Mesenchymal stem cell (in vitro differentiated cells and primary cell): Measurements from ENCODE around the gene FBXO11.

Source experiments
- DNase-seq: peaks from one replicate; pipeline ENCODE4 v3.0.0-alpha.2; 2013
- H2AFZ ChIP-seq: one replicate; pipeline ENCODE4 v1.6.1; 2013; ENCODE audit warnings: low read depth, mild to moderate bottlenecking, control low read depth, inconsistent platforms, low read length, moderate library complexity
- H2AK5ac ChIP-seq: 2 replicates; pipeline ENCODE4 v1.6.1; 2013; ENCODE audit warnings: low read length, moderate library complexity, mild to moderate bottlenecking, inconsistent platforms; ENCODE audit not compliant: severe bottlenecking
- H2BK120ac ChIP-seq: one replicate; pipeline ENCODE4 v1.6.1; 2013; ENCODE audit warnings: low read depth, mild to moderate bottlenecking, inconsistent platforms, low read length, moderate library complexity
- H2BK12ac ChIP-seq, 2 experiments: one replicate each; pipeline ENCODE4 v1.6.1; 2013; ENCODE audit warnings: inconsistent platforms in 2 of 2, low read length in 2 of 2, mild to moderate bottlenecking in 2 of 2, moderate library complexity in 2 of 2, control low read depth in 1 of 2
- H2BK15ac ChIP-seq: one replicate; pipeline ENCODE4 v1.6.1; 2013; ENCODE audit warnings: mild to moderate bottlenecking, low read depth, inconsistent platforms; ENCODE audit not compliant: poor library complexity, severe bottlenecking
- H2BK5ac ChIP-seq: 2 replicates; pipeline ENCODE4 v1.6.1; 2013; ENCODE audit warnings: low read depth, mild to moderate bottlenecking, low read length, control low read depth, inconsistent platforms; ENCODE audit not compliant: poor library complexity, severe bottlenecking
- H3K14ac ChIP-seq, 2 experiments: one replicate each; pipeline ENCODE4 v1.6.1; 2013; ENCODE audit warnings: inconsistent platforms in 2 of 2, low read length in 2 of 2, control low read depth in 1 of 2, mild to moderate bottlenecking in 1 of 2, moderate library complexity in 1 of 2
- H3K18ac ChIP-seq, 2 experiments: one replicate each; pipeline ENCODE4 v1.6.1; 2013; ENCODE audit warnings: inconsistent platforms in 2 of 2, low read length in 2 of 2, control low read depth in 1 of 2, low read depth in 1 of 2, mild to moderate bottlenecking in 1 of 2
- H3K23ac ChIP-seq, 2 experiments: one replicate each; pipeline ENCODE4 v1.6.1; 2013; ENCODE audit warnings: inconsistent platforms in 2 of 2, low read length in 2 of 2, mild to moderate bottlenecking in 2 of 2, moderate library complexity in 2 of 2, control low read depth in 1 of 2
- H3K27ac ChIP-seq: 2 replicates; pipeline ENCODE4 v1.5.1; 2013; ENCODE audit warnings: mild to moderate bottlenecking, moderate library complexity, low read length, control low read depth, inconsistent platforms; ENCODE audit not compliant: poor library complexity, severe bottlenecking
- H3K27me3 ChIP-seq, 2 experiments: 2 replicates each; pipeline versions ENCODE4 v1.6.1 to v1.7.0; 2013; ENCODE audit warnings: low read length in 2 of 2, mild to moderate bottlenecking in 2 of 2, moderate library complexity in 2 of 2, control low read depth in 1 of 2, inconsistent platforms in 1 of 2; ENCODE audit not compliant: control insufficient read depth in 1 of 2, insufficient read depth in 1 of 2
- H3K36me3 ChIP-seq, 2 experiments: 2 replicates each; pipeline versions ENCODE4 v1.6.1 to v1.7.0; 2013; ENCODE audit warnings: low read length in 2 of 2, control low read depth in 1 of 2, inconsistent platforms in 1 of 2, low read depth in 1 of 2, mild to moderate bottlenecking in 1 of 2; ENCODE audit not compliant: insufficient read depth in 2 of 2, control insufficient read depth in 1 of 2
- H3K4ac ChIP-seq, 2 experiments: one replicate each; pipeline ENCODE4 v1.6.1; 2013; ENCODE audit warnings: inconsistent platforms in 2 of 2, low read length in 2 of 2, mild to moderate bottlenecking in 2 of 2, moderate library complexity in 2 of 2, control low read depth in 1 of 2, low read depth in 1 of 2
- H3K4me1 ChIP-seq: 2 replicates; pipeline ENCODE4 v1.6.1; 2013; ENCODE audit warnings: low read depth, low read length, control low read depth; ENCODE audit not compliant: control insufficient read depth, insufficient read depth
- H3K4me2 ChIP-seq: 2 replicates; pipeline ENCODE4 v1.6.1; 2013; ENCODE audit warnings: low read length, mild to moderate bottlenecking, inconsistent platforms; ENCODE audit not compliant: poor library complexity, severe bottlenecking
- H3K4me3 ChIP-seq, 2 experiments: 2 replicates each; pipeline versions ENCODE4 v1.5.1 to v1.7.0; 2013; ENCODE audit warnings: low read length in 2 of 2, mild to moderate bottlenecking in 2 of 2, control low read depth in 1 of 2, low read depth in 1 of 2; ENCODE audit not compliant: insufficient read depth in 1 of 2
- H3K79me1 ChIP-seq: replicated peaks from 2 replicates; pipeline ENCODE4 v1.6.1; 2013; ENCODE audit warnings: mild to moderate bottlenecking, control low read depth, low read length, inconsistent platforms; ENCODE audit not compliant: poor library complexity, severe bottlenecking
- H3K9ac ChIP-seq: 2 replicates; pipeline ENCODE4 v1.7.0; 2013; ENCODE audit warnings: mild to moderate bottlenecking, low read length, moderate library complexity
- H3K9me3 ChIP-seq: 2 replicates; pipeline ENCODE4 v1.7.0; 2013; ENCODE audit warnings: mild to moderate bottlenecking, low read length; ENCODE audit not compliant: control insufficient read depth
- H4K8ac ChIP-seq: one replicate; pipeline ENCODE4 v1.6.1; 2013; ENCODE audit warnings: inconsistent platforms, mild to moderate bottlenecking, low read length, moderate library complexity
- H4K91ac ChIP-seq: one replicate; pipeline ENCODE4 v1.6.1; 2013; ENCODE audit warnings: mild to moderate bottlenecking, low read length, inconsistent platforms
- WGBS: methylation state at CpG from one replicate; pipeline ENCODE4 v1.1.7; 2013; ENCODE audit warnings: mixed read lengths; 5-methylcytosine and 5-hydroxymethylcytosine counted together

The FBXO11 gene

DNA sequence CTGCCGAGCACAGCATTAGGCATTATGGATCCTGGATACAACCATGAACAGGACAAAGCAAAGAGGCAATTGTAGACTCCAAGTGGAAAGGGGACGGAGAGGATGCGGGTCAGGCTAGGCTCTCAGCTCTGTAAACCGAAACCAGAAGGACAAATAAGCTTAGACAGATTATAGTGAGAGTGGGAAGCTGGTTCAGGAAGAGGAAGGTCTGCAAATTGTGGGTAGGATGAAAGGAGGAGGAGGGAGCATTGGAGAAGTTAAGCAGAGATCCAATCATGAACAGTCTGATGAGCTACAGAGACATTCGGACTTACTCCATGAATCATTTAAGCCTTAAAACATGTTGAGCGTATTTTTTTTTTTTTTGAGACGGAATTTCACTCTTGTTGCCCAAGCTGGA lies 120.3 kb downstream of the FBXO11 start:
- no peak overlapping the region for H3K23ac ChIP-seq
- H3K4me1 ChIP-seq, result peaks cover 5% of the 10 kb centered on the region
- no peak overlapping the region for H3K14ac ChIP-seq
- no peak overlapping the region for H3K4ac ChIP-seq
- no peak overlapping the region for H2AK5ac ChIP-seq
- no peak overlapping the region for H3K27ac ChIP-seq
- no peak overlapping the region for H4K8ac ChIP-seq
- H3K4me3 ChIP-seq, result no peak overlapping the region
- H2BK120ac ChIP-seq, result no peak overlapping the region
- H3K36me3 ChIP-seq, result peaks cover 3 to 13% of the 10 kb centered on the region in 2 experiments
- WGBS, result 94% methylated on average over 7 of the region's 7 CpGs
- no peak overlapping the region for H2BK12ac ChIP-seq
- H3K27me3 ChIP-seq, result no peaks in the 10 kb centered on the region
- no peak for DNase-seq
- H3K9ac ChIP-seq, result no peak overlapping the region
- no peak overlapping the region for H2AFZ ChIP-seq
- H2BK5ac ChIP-seq, result no peak overlapping the region
- H4K91ac ChIP-seq, result no peak overlapping the region
- H3K79me1 ChIP-seq, result peaks cover 2% of the 10 kb centered on the region
- H2BK15ac ChIP-seq, result no peak overlapping the region
- no peak overlapping the region for H3K18ac ChIP-seq
- H3K9me3 ChIP-seq, result no peaks in the 10 kb centered on the region
- H3K4me2 ChIP-seq, result no peak overlapping the region

DNA sequence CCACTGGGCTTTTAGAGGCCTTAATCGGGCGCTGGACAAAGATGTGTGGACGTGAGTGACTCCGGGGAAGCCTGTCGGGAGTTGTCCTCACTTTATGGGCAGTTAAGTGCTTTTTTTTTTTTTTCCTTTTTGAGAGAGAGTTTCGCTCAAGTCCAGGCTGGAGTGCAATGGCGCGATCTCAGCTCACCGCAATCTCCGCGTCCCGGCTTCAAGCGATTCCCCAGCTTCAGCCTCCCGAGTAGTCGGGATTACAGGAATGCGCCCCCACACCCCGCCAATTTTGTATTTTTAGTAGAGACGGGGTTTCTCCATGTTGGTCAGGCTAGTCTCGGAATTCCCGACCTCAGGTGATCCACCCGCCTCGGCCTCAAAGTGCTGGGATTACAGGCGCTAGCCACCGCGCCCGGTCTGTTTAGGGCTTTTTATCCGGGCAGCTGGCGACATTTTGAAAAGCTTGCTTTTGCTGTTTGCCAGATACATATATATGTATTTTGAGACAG lies 121.9 kb downstream of the FBXO11 start:
- Histone ChIP-seq H2BK12ac (no peak overlapping the region), H3K9me3 (no peaks in the 10 kb centered on the region), H3K4me3 (peak overlapping the region; percentile 82 to 83), H4K91ac (no peak overlapping the region), H2AFZ (no peak overlapping the region), H3K23ac (no peak overlapping the region), H3K4ac (no peak overlapping the region), H2BK120ac (no peak overlapping the region), H3K18ac (no peak overlapping the region), H4K8ac (no peak overlapping the region), H3K4me1 (peaks cover 5% of the 10 kb centered on the region), H3K9ac (peak overlapping the region; percentile 91), H3K27ac (peak overlapping the region; percentile 59), H3K14ac (no peak overlapping the region), H2AK5ac (no peak overlapping the region), H2BK15ac (no peak overlapping the region), H3K36me3 (peaks cover 3 to 4% of the 10 kb centered on the region in 2 experiments), H3K79me1 (no peaks in the 10 kb centered on the region), H2BK5ac (no peak overlapping the region), H3K27me3 (no peaks in the 10 kb centered on the region), H3K4me2 (peak overlapping the region; percentile 91)
- DNase-seq, result peak; percentile 70
- WGBS, result 19% methylated on average over 27 of the region's 28 CpGs

DNA sequence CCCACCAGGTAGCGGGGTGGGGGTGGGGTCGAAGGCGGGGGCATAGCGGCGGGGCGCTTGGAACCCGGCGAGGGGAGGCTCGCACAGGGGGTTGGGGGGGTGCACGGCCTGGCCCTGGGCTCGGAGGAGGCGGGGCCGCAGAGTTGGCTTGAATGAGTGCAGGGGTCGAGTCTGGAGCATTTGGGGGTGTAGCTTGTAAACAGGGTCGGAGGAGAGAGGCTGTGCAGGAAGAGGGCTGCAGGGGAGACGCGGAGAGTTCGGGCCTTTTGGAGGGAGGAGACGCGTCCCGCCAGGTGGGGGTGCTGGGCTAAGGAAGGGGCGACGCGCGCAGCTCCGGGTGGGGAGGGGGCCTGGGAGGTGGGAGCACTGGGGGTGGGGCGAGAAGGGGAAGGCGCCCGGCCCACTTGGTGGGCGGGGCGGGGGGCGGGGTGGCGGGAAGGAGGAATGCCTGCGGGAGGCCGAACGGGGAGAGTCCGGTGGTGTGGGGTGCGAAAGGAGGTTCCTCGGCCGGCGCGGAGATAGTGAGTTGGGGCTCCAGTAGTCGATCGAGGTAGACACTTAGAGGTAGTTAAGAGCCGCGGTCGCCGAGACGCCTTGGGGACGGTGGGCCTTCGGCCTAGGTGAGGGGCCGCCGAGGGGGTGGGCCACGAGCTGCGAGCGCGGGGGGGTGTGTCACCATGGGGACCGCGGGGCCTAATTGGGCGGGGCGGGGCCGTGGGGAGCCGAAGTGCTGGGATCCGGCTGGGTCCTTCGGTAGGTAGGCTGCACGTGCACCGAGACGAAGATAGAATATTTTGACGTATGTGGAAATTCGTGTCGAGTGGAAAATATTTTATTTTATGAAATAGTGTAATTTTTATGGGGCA lies 122.6 kb downstream of the FBXO11 start:
- Histone ChIP-seq H2BK120ac (peak overlapping the region; percentile 77), H3K18ac (peak overlapping the region; percentile 73 to 84), H2BK5ac (no peak overlapping the region), H4K91ac (peak overlapping the region; percentile 93), H3K27ac (peak overlapping the region; percentile 77), H2BK12ac (no peak overlapping the region), H2AK5ac (no peak overlapping the region), H3K14ac (no peak overlapping the region), H3K4me3 (peak overlapping the region; percentile 82 to 83), H2BK15ac (no peak overlapping the region), H3K36me3 (peaks cover 2 to 3% of the 10 kb centered on the region in 2 experiments), H3K4me1 (peaks cover 5% of the 10 kb centered on the region), H3K4me2 (peak overlapping the region; percentile 91), H3K4ac (peak overlapping the region in 1 of 2 experiments; percentile 54), H3K27me3 (no peaks in the 10 kb centered on the region), H4K8ac (peak overlapping the region; percentile 19), H3K9me3 (no peaks in the 10 kb centered on the region), H3K79me1 (no peaks in the 10 kb centered on the region), H3K23ac (no peak overlapping the region), H3K9ac (peak overlapping the region; percentile 94), H2AFZ (peak overlapping the region; percentile 36)
- DNase-seq, result peak; percentile 76
- WGBS, result under 1% methylated on average over 69 of the region's 71 CpGs
